ENCODE data around the gene MYCBP2.

The MYCBP2 gene

GRCh38 chr13:77114271-77114670, 212.6 kb downstream of the MYCBP2 start:
- no peak for DNase-seq (ENCODE audit: low read depth in 1 of 2, low spot score in 1 of 2)

- DNase-seq (ENCODE audit: low read depth in 1 of 2, low spot score in 1 of 2): no peak
Observed at GRCh38 chr13:77113496-77113895, 213.4 kb downstream of the MYCBP2 start.

- no peak for DNase-seq (ENCODE audit: low read depth in 1 of 2, low spot score in 1 of 2)
Observed at GRCh38 chr13:77105051-77105450, 221.8 kb downstream of the MYCBP2 start.

GRCh38 chr13:77099415-77099814, 227.5 kb downstream of the MYCBP2 start:
- no peak for DNase-seq (ENCODE audit: low read depth in 1 of 2, low spot score in 1 of 2)

- no peak for DNase-seq (ENCODE audit: low read depth in 1 of 2, low spot score in 1 of 2)
Observed at GRCh38 chr13:77095288-77095687, 231.6 kb downstream of the MYCBP2 start.

GRCh38 chr13:77094773-77095172, 232.1 kb downstream of the MYCBP2 start:
- DNase-seq (ENCODE audit: low read depth in 1 of 2, low spot score in 1 of 2): no peak

DNA sequence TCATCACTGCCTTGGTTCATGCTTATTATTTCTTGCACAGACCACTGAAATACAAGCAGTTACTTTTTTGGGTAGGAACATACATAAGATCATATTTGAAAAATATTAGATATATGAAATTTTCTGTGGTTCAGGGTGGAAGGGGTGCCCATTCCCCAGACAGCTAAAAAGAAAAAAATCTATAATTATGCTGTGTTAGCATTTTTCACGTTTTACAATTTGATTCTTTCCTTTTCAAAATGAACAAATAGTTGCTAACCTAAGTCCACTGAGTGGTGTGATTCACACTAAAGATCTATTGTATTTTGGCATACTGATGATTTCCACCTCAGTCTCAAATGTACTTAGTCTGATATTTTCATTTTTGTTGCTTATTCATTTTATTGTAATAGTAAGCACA, 233.2 kb downstream of the MYCBP2 start:
- DNase-seq (ENCODE audit: low read depth in 1 of 2, low spot score in 1 of 2): no peak

- no peak for DNase-seq (ENCODE audit: low read depth in 1 of 2, low spot score in 1 of 2)
Observed at GRCh38 chr13:77084755-77085154, 242.1 kb downstream of the MYCBP2 start.

DNA sequence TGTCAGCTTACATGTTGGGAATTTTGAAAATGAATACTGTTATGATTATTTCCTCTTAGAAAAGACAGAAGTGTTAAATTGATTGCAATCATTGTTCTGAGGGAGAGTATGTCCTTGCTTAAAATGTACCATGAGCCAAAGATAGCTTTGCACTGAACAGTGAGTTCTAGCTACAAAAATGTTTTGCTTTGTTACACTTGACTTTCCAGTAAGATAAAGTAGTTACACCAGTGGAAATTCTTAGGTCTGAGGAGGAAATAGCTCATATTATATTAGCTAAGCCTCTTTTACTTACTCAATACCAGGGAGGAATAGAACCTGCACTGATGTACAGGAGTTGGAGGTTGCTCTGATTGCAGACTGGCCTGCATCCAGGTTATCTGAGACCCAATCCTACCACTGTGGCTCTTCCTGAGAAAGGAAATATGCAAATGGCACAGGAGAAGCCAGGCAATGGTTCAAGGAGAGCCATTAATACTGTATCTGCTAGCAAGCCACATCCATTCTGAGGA, 246.9 kb downstream of the MYCBP2 start:
- DNase-seq (ENCODE audit: low read depth in 1 of 2, low spot score in 1 of 2): no peak

DNA sequence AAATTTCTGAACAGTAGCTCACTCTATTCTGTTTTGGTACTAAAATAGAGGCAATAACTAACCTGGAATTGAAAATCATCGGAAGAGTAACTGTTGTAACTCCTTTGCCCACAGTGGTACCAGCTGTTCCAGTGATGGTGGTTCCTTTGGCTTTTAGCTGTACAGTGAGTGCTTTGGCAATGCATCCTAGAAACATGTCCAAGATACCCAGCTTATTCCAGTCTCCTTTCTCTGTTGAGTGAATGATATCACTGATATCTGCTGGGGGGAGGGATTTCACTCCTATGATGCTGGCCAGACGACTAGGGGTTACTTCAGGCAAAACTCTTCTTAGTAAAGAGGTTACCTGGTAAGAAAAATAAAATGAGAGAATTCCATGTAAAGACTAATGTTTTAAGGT, 259.4 kb downstream of the MYCBP2 start:
- no peak for DNase-seq (ENCODE audit: low read depth in 1 of 2, low spot score in 1 of 2)

GRCh38 chr13:77065461-77066147, 261.3 kb downstream of the MYCBP2 start:
- no peak for DNase-seq (ENCODE audit: low read depth in 1 of 2, low spot score in 1 of 2)

DNA sequence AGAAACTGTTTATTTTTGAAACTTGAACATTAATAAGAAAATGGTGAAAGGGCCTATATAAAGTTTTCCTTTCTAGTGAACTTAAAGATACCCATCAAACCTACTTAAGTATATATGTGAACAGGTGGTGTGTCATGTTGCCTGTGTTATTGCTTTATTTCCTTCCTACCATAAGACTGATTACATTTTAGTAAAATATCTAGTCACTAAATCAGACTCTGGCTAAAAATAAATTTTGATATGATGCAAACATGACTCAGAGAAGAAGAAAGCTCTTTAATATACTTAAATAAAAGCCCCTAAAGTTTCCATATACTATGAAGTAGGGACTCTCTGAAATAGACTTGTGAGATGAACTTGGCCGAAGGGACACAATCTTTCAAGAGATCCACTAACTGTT, 264.8 kb downstream of the MYCBP2 start:
- DNase-seq (ENCODE audit: low read depth in 1 of 2, low spot score in 1 of 2): no peak

DNA sequence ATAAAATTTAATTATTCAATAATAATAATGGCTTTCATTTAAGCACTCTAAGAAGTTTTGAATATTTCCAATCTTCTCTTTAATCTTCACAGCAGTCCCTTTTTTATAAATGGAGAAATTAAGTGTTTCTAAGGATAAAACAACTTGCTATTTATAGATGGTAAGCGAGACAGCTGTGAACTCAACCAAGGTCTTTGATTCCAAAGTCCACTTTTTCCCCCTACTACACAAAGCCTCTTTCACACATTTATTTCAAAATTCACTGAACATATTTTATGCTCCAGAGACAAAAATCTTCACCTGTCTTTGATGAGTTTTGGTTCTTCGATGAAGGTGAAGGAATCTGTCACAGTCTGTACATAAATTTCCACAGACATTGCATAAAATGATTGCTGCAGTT, 265.5 kb downstream of the MYCBP2 start:
- no peak for DNase-seq (ENCODE audit: low read depth in 1 of 2, low spot score in 1 of 2)

- no peak for DNase-seq (ENCODE audit: low read depth in 1 of 2, low spot score in 1 of 2)
Observed at GRCh38 chr13:77056886-77057285, 270.0 kb downstream of the MYCBP2 start.

GRCh38 chr13:77056382-77056781, 270.5 kb downstream of the MYCBP2 start:
- no peak for DNase-seq (ENCODE audit: low read depth in 1 of 2, low spot score in 1 of 2)

GRCh38 chr13:77055158-77055557, 271.7 kb downstream of the MYCBP2 start:
- no peak for DNase-seq (ENCODE audit: low read depth in 1 of 2, low spot score in 1 of 2)

DNA sequence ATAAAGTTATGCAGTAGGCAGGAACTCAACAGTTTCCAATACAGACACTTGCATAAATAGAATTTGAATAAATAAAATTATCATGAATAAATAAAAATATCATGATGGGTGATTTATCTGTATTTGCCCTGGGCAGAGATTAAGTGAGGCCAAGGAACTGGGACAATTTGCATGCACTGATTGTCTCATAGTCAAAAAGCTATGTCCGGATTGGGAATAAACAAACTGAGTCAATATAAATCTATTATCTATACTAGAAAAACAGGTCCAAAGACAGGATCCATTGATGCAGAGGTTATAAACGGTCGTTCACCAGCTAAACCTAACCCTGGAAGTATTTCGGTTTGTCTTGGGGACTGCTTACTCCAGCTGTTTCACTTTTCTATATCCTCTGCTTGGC, 273.7 kb downstream of the MYCBP2 start:
- no peak for DNase-seq (ENCODE audit: low read depth in 1 of 2, low spot score in 1 of 2)

DNA sequence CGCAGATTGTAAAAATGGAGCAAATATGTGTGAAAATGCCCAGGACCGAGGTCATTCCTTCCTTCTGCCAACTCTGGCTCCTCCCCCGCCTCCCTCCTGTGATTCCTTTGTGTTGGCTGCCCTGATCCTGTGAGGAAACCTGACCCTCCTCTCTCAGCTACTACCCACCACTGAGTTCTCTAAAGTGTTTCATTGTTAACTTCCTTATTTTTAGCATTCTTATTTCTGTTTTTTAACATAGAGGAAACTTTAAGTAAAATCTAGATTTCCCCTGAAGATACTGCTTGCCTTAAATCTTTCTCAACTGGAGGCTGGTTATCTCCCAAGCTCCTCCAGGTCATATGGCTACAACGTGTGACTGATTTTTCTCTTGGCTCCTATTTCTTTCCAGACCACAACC, 278.2 kb downstream of the MYCBP2 start:
- no peak for DNase-seq (ENCODE audit: low read depth in 1 of 2, low spot score in 1 of 2)

GRCh38 chr13:77047649-77048343, 279.1 kb downstream of the MYCBP2 start:
- no peak for DNase-seq (ENCODE audit: low read depth in 1 of 2, low spot score in 1 of 2)

GRCh38 chr13:77042566-77043177, 284.2 kb downstream of the MYCBP2 start:
- no peak for DNase-seq (ENCODE audit: low read depth in 1 of 2, low spot score in 1 of 2)

DNA sequence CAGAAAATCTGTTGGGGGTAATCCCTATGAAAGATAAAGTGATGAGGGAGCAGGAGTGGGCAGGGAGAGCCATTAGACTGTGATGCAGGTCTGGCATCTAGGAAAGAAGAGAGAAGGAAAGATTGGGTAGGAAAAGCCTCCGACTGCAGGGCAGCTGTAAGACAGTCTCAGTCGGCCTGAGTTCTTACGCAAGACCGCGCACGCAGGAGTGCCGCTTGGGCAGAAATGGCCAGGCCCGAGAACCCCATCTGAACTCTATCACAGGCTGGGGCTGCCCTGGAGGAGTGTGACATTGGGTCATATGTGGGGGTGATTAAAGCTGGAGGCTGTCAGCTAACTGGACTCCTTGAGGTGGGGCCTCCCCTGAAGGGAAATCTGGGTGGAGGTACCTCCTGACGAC, 286.1 kb downstream of the MYCBP2 start:
- no peak for DNase-seq (ENCODE audit: low read depth in 1 of 2, low spot score in 1 of 2)

DNA sequence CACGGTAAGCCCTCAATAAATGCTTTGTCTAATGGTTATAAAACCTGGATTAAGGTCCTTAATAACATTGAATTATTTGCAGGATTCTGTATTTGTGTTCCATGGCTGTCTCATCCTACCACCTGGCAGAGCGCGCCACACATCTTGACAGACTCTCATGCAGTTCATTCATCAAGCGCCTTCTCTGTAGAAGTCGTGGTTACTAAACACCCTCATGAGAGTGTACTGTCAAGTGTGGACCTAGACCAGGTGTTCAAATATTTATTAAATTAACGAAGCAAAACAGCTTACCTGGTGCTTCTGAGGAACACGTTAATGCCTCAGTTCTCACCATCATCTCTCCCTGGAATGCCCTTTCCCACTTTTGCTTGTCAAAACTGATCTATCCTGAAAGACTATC, 286.8 kb downstream of the MYCBP2 start:
- no peak for DNase-seq (ENCODE audit: low read depth in 1 of 2, low spot score in 1 of 2)

Data from activated CD4-positive, alpha-beta T cell treated with anti-CD3 and anti-CD28 coated beads, Interleukin-2, amount 50 U/mL, for 24 hours (primary cell).